SK-N-SH treated with all-trans-retinoic acid at 6 μM for 48 hours (cell line): ENCODE data around the gene MMP25.

Experiments used
- ATAC-seq: fragments of 200-7000 bp; cut with Tn5 transposase; 3 replicates; pipeline ENCODE4 v1.9.1; 2020; ENCODE audit warnings: mild to moderate bottlenecking, moderate library complexity
- BACH2 ChIP-seq: fragments of 250-450 bp; sonication (Bioruptor Pico); IDR thresholded peaks from 2 replicates; pipeline ENCODE4 v1.9.0; 2021; ENCODE audit warnings: mild to moderate bottlenecking, borderline replicate concordance
- CREB5 ChIP-seq: fragments of 250-450 bp; sonication (Bioruptor Pico); IDR thresholded peaks from 2 replicates; pipeline ENCODE4 v1.5.1; 2020; ENCODE audit warnings: low read depth, mild to moderate bottlenecking, moderate library complexity
- CSDC2 ChIP-seq: fragments of 250-450 bp; sonication (Bioruptor Pico); IDR thresholded peaks from 2 replicates; pipeline ENCODE4 v1.5.0; 2020; ENCODE audit warnings: mild to moderate bottlenecking, moderate library complexity
- ESRRG ChIP-seq: fragments of 250-450 bp; sonication (Bioruptor Pico); IDR thresholded peaks from 2 replicates; pipeline ENCODE4 v1.6.1; 2021; ENCODE audit warnings: mild to moderate bottlenecking
- GLIS3 ChIP-seq: fragments of 250-450 bp; sonication (Bioruptor Pico); IDR thresholded peaks from 2 replicates; pipeline ENCODE4 v1.5.0; 2020; ENCODE audit warnings: mild to moderate bottlenecking, moderate library complexity
- ISL1 ChIP-seq: fragments of 250-450 bp; sonication (Bioruptor Pico); IDR thresholded peaks from 2 replicates; pipeline ENCODE4 v2.1.2; 2022; ENCODE audit warnings: mild to moderate bottlenecking, moderate library complexity
- OSR1 ChIP-seq: fragments of 250-450 bp; sonication (Bioruptor Pico); IDR thresholded peaks from 2 replicates; pipeline ENCODE4 v1.8.0; 2022; ENCODE audit warnings: moderate library complexity, mild to moderate bottlenecking, inconsistent platforms
- PATZ1 ChIP-seq: fragments of 250-450 bp; sonication (Bioruptor Pico); IDR thresholded peaks from 2 replicates; pipeline ENCODE4 v1.8.0; 2020; ENCODE audit warnings: mild to moderate bottlenecking, moderate library complexity, borderline replicate concordance
- POU6F1 ChIP-seq: fragments of 250-450 bp; sonication (Bioruptor Pico); IDR thresholded peaks from 2 replicates; pipeline ENCODE4 v1.8.0; 2021; ENCODE audit warnings: low read depth, mild to moderate bottlenecking, moderate library complexity, borderline replicate concordance
- PPARA ChIP-seq: fragments of 250-450 bp; sonication (Bioruptor Pico); IDR thresholded peaks from 2 replicates; pipeline ENCODE4 v1.5.0; 2020; ENCODE audit warnings: mild to moderate bottlenecking, borderline replicate concordance
- RARB ChIP-seq: fragments of 250-450 bp; sonication (Bioruptor Pico); IDR thresholded peaks from 2 replicates; pipeline ENCODE4 v1.8.0; 2021; ENCODE audit warnings: mild to moderate bottlenecking, moderate library complexity
- TCF4 ChIP-seq: fragments of 250-450 bp; sonication (Bioruptor Pico); IDR thresholded peaks from 2 replicates; pipeline ENCODE4 v1.8.0; 2021; ENCODE audit warnings: mild to moderate bottlenecking, moderate library complexity, borderline replicate concordance
- TOX ChIP-seq: fragments of 250-450 bp; sonication (Bioruptor Pico); IDR thresholded peaks from 2 replicates; pipeline ENCODE4 v1.8.0; 2021; ENCODE audit warnings: mild to moderate bottlenecking, moderate library complexity, borderline replicate concordance
- ZC3H10 ChIP-seq: fragments of 250-450 bp; sonication (Bioruptor Pico); IDR thresholded peaks from 2 replicates; pipeline ENCODE4 v1.5.1; 2021; ENCODE audit warnings: mild to moderate bottlenecking, moderate library complexity
- ZFP3 ChIP-seq: fragments of 250-450 bp; sonication (Bioruptor Pico); IDR thresholded peaks from 2 replicates; pipeline ENCODE4 v1.5.0; 2020; ENCODE audit warnings: mild to moderate bottlenecking, moderate library complexity
- ZFP30 ChIP-seq: fragments of 450-650 bp; formaldehyde crosslinking; IDR thresholded peaks from 2 replicates; pipeline ENCODE4 v1.5.0; 2022; ENCODE audit warnings: mild to moderate bottlenecking, moderate library complexity
- ZNF565 ChIP-seq: fragments of 450-650 bp; formaldehyde crosslinking; conservative IDR thresholded peaks from 2 replicates; pipeline ENCODE4 v1.5.0; 2020; ENCODE audit warnings: low read depth, mild to moderate bottlenecking, moderate library complexity
- ZNF70 ChIP-seq: fragments of 450-650 bp; formaldehyde crosslinking; IDR thresholded peaks from 2 replicates; pipeline ENCODE4 v1.5.0; 2020; ENCODE audit warnings: mild to moderate bottlenecking, moderate library complexity
- ZNF8 ChIP-seq: fragments of 450-650 bp; formaldehyde crosslinking; IDR thresholded peaks from 2 replicates; pipeline ENCODE4 v1.5.0; 2020; ENCODE audit warnings: mild to moderate bottlenecking, moderate library complexity

Gene MMP25

DNA sequence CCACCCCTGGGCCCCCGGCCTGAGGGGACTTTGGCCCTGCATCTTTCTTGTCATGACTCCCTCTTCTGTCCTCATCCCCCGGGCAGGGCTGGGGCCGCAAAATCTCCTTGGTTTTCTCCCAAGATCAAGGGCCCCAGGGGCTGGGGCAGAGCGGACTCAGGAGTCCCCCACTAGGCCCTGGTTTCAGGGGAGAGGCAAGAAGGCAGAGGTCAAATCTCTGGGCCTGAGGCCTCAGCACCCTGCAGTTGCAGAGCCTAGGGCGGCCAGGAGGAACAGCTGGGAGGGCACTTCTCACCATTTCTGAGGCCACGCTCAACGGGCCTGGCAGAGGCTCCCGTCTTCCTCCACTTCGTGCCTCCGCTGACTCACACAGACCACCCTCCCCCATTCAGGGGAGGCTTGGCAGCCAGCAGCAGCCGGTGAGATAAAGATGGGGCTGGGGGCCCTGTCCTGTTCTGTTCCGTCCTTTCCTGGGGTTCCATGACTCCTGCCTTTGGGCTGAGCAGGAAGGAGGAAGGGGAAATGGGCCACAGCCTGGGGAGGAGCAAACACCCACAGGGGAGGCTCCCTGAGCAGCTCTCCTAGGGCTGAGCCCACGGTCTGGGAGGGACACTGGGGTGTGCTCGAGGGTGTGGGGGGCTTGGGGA lies 40.4 kb downstream of the MMP25 start:
- no peak; the same call in 2 of the 3 replicates for ATAC-seq
- TF ChIP-seq RARB (no peak), ISL1 (no peak), TCF4 (CRISPR knock-in tag) (no peak), POU6F1 (no peak), CSDC2 (CRISPR knock-in tag) (no peak), ZFP30 (CRISPR knock-in tag) (no peak), PPARA (CRISPR knock-in tag) (no peak), ZNF70 (CRISPR knock-in tag) (no peak), BACH2 (CRISPR knock-in tag) (no peak), PATZ1 (CRISPR knock-in tag) (no peak), OSR1 (CRISPR knock-in tag) (no peak)
- TF ChIP-seq, all 23 proteins: peak for 0

DNA sequence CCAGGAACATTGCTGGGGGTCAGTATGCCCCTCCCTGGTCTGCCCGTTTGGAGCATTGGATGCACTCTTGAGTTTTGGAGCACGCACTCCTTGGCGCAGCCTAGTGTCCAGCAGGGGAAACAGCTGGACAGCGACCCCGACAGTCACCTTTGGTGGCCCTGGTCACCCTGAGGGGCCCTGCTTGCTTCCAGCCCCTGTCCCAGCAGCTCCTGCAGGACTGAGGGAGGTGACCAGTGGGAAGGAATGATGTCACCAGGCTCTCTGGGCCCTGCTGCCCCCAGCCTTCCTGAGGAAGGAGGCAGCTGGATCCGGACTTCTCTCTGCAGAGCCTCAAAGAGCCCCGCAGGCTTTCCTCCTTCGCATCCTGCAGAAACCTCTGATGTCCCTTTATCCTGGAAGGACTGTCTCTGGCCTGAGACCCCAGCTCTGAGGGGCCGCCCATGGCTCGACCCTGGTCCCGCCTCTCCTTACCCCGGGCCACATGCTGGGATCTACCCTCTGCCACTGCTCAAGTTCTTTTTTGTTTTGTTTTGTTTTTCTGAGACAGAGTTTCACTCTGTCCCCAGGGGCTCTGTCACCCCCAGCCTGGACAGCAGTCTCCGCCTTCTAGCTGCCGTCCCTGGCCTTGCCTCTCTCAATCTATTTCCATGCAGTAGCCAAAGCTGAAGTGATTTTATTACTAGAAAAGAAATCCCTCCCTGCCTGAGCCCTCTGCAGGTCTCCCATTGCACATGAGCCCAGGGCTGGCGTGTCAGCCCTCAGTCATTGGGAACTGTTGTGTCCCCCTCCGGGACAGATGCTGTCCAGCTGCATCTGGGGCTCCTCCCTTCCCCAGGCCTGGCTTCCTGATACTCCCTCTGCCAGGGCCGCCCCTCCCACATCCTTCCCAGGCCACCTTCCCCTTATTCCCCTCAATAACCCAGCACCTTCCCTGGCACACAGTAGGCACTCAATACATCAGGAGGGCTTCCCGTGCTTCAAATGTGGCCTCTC lies 41.2 kb downstream of the MMP25 start:
- ATAC-seq = peak; percentile 51; the same call in 2 of the 3 replicates
- no peak for TF ChIP-seq GLIS3 (CRISPR knock-in tag)
- no peak for TF ChIP-seq ZFP3 (CRISPR knock-in tag)
- no peak for TF ChIP-seq BACH2 (CRISPR knock-in tag)
- no peak for TF ChIP-seq ZFP30 (CRISPR knock-in tag)
- no peak for TF ChIP-seq CSDC2 (CRISPR knock-in tag)
- TF ChIP-seq ZNF70 (CRISPR knock-in tag) = no peak
- TF ChIP-seq ZNF565 (CRISPR knock-in tag) = no peak
- no peak for TF ChIP-seq PPARA (CRISPR knock-in tag)
- no peak for TF ChIP-seq TCF4 (CRISPR knock-in tag)
- TF ChIP-seq TOX (CRISPR knock-in tag) = no peak
- TF ChIP-seq ESRRG (CRISPR knock-in tag) = no peak
- no peak for TF ChIP-seq PATZ1 (CRISPR knock-in tag)
- no peak for TF ChIP-seq RARB

GRCh38 chr16:3088450-3088849 lies 42.1 kb downstream of the MMP25 start:
- TF ChIP-seq ZNF70 (CRISPR knock-in tag) (no peak), TOX (CRISPR knock-in tag) (no peak), CREB5 (CRISPR knock-in tag) (no peak), ZC3H10 (no peak), PATZ1 (CRISPR knock-in tag) (no peak), ZFP3 (CRISPR knock-in tag) (no peak), ZNF8 (CRISPR knock-in tag) (no peak), ESRRG (CRISPR knock-in tag) (no peak), ISL1 (no peak), PPARA (CRISPR knock-in tag) (no peak), GLIS3 (CRISPR knock-in tag) (no peak)
- ATAC-seq = no peak
